Glomerular visceral epithelial cell (primary cell): ENCODE results near the gene NR3C1.

Experiments
- DNase-seq: peaks from one replicate; pipeline ENCODE4 v3.0.0-alpha.2; 2016; ENCODE audit errors: extremely low spot score

NR3C1 gene

GRCh38 chr5:143403593-143404415 is at the start of gene NR3C1:
Gene NR3C1 (minus strand): TSS chr5:143403686. CDS start chr5:143400839, 2,847 bp downstream.
- peak; percentile 94 for DNase-seq

GRCh38 chr5:143449772-143450171 is 46.3 kb upstream of the NR3C1 start:
- DNase-seq, result no peak

GRCh38 chr5:143448518-143448917 is 45.0 kb upstream of the NR3C1 start:
- DNase-seq, result no peak

GRCh38 chr5:143447983-143448382 is 44.5 kb upstream of the NR3C1 start:
- no peak for DNase-seq

- DNase-seq, result no peak
Measured at GRCh38 chr5:143446535-143447226, 43.2 kb upstream of the NR3C1 start.

- no peak for DNase-seq
Measured at GRCh38 chr5:143445776-143446175, 42.3 kb upstream of the NR3C1 start.

GRCh38 chr5:143443330-143443729 is 39.8 kb upstream of the NR3C1 start:
- DNase-seq, result no peak

- no peak for DNase-seq
Measured at GRCh38 chr5:143442385-143442784, 38.9 kb upstream of the NR3C1 start.

GRCh38 chr5:143440448-143441115 is 37.1 kb upstream of the NR3C1 start:
- no peak for DNase-seq

GRCh38 chr5:143437666-143438273 is 34.3 kb upstream of the NR3C1 start:
- DNase-seq, result no peak

- DNase-seq, result no peak
Measured at GRCh38 chr5:143436871-143437270, 33.4 kb upstream of the NR3C1 start.

- DNase-seq, result peak; percentile 14
Measured at GRCh38 chr5:143435210-143435657, 31.7 kb upstream of the NR3C1 start.

GRCh38 chr5:143434261-143435209 is 31.0 kb upstream of the NR3C1 start:
- DNase-seq, result no peak

GRCh38 chr5:143433670-143434069 is 30.2 kb upstream of the NR3C1 start:
- DNase-seq, result no peak

GRCh38 chr5:143432658-143433239 is 29.3 kb upstream of the NR3C1 start:
- peak; percentile 50 for DNase-seq

GRCh38 chr5:143431789-143432188 is 28.3 kb upstream of the NR3C1 start:
- DNase-seq, result no peak

GRCh38 chr5:143428738-143429420 is 25.4 kb upstream of the NR3C1 start:
- DNase-seq, result no peak

- no peak for DNase-seq
Measured at GRCh38 chr5:143428155-143428554, 24.7 kb upstream of the NR3C1 start.

GRCh38 chr5:143427122-143427735 is 23.7 kb upstream of the NR3C1 start:
- no peak for DNase-seq
